ENCODE results near the gene TBC1D25.

The TBC1D25 gene

GRCh38 chrX:48569958-48570357 is 30.4 kb downstream of the TBC1D25 start:
- Histone ChIP-seq H3K36me3 (replicated peaks) (peaks cover 1% of the 10 kb centered on the region), H3K27ac (no peak overlapping the region), H3K4me3 (ENCODE audit: low read depth, low read length) (no peak overlapping the region), H3K27me3 (replicated peaks) (no peaks in the 10 kb centered on the region)
- in situ Hi-C loops (cut with HindIII; ENCODE audit: low pct_ligation_motif_present, low sequenced_read_pairs) = no loop called here
- DNase-seq = peak; percentile 31
- TF ChIP-seq CTCF (IDR thresholded peaks at IDR 0.05; ENCODE audit: low read depth, low read length, missing control alignments) = no peak

- Histone ChIP-seq H3K4me3 (ENCODE audit: low read depth, low read length) (peak overlapping the region; percentile 80), H3K27ac (peak overlapping the region; percentile 99), H3K36me3 (replicated peaks) (peaks cover 34% of the 10 kb centered on the region), H3K27me3 (replicated peaks) (no peaks in the 10 kb centered on the region)
- in situ Hi-C loops (cut with HindIII; ENCODE audit: low pct_ligation_motif_present, low sequenced_read_pairs) = no loop called here
- DNase-seq = peak; percentile 22
- TF ChIP-seq CTCF (IDR thresholded peaks at IDR 0.05; ENCODE audit: low read depth, low read length, missing control alignments) = no peak
Observed at GRCh38 chrX:48573690-48574269, 34.3 kb downstream of the TBC1D25 start.

GRCh38 chrX:48574270-48575266 is 35.1 kb downstream of the TBC1D25 start, which contains the start of gene RBM3:
RBM3 (plus strand) TSS chrX:48574484; CDS start chrX:48575181, 697 bp downstream.
- peak; percentile 91 for DNase-seq
- TF ChIP-seq CTCF (IDR thresholded peaks at IDR 0.05; ENCODE audit: low read depth, low read length, missing control alignments) = peak; percentile 53
- in situ Hi-C loops (cut with HindIII; ENCODE audit: low pct_ligation_motif_present, low sequenced_read_pairs) = no loop called here
- Histone ChIP-seq H3K4me3 (ENCODE audit: low read depth, low read length) (peak within 1 kb of the TSS; percentile 80), H3K27ac (peak within 1 kb of the TSS; percentile 99), H3K36me3 (replicated peaks) (peaks cover 40% of the 10 kb centered on the region), H3K27me3 (replicated peaks) (no peaks in the 10 kb centered on the region)

- H3K27me3 ChIP-seq (replicated peaks) = no peaks in the 10 kb centered on the region
- H3K36me3 ChIP-seq (replicated peaks) = peaks cover 45% of the 10 kb centered on the region
- no peak for DNase-seq
- in situ Hi-C loops (cut with HindIII; ENCODE audit: low pct_ligation_motif_present, low sequenced_read_pairs) = no loop called here
- peak overlapping the region; percentile 99 for H3K27ac ChIP-seq
- TF ChIP-seq CTCF (IDR thresholded peaks at IDR 0.05; ENCODE audit: low read depth, low read length, missing control alignments) = no peak
- H3K4me3 ChIP-seq (ENCODE audit: low read depth, low read length) = peak overlapping the region; percentile 80
Observed at GRCh38 chrX:48575642-48576041, 36.1 kb downstream of the TBC1D25 start.

- Histone ChIP-seq H3K27me3 (replicated peaks) (no peaks in the 10 kb centered on the region), H3K27ac (no peak overlapping the region), H3K4me3 (ENCODE audit: low read depth, low read length) (peak overlapping the region; percentile 80), H3K36me3 (replicated peaks) (peaks cover 45% of the 10 kb centered on the region)
- in situ Hi-C loops (cut with HindIII; ENCODE audit: low pct_ligation_motif_present, low sequenced_read_pairs) = no loop called here
- TF ChIP-seq CTCF (IDR thresholded peaks at IDR 0.05; ENCODE audit: low read depth, low read length, missing control alignments) = no peak
- DNase-seq = no peak
Observed at GRCh38 chrX:48576108-48576507, 36.6 kb downstream of the TBC1D25 start.

All from brain microvascular endothelial cell (primary cell).